WERI-Rb-1 (cell line): Measurements from ENCODE around the gene ZNF503.

ENCODE experiments used
- DNase-seq: peaks from one replicate; pipeline ENCODE4 v3.0.0-alpha.2; 2020
- H3K27ac ChIP-seq: fragments of 250-450 bp; sonication (Bioruptor Pico); 2 replicates; pipeline ENCODE4 v1.5.1; 2020; ENCODE audit warnings: mild to moderate bottlenecking, moderate library complexity
- H3K27me3 ChIP-seq: fragments of 250-450 bp; sonication (Bioruptor Pico); 2 replicates; pipeline ENCODE4 v1.5.1; 2021; ENCODE audit warnings: mild to moderate bottlenecking, low read depth, moderate library complexity; ENCODE audit not compliant: insufficient read depth, severe bottlenecking
- H3K36me3 ChIP-seq: fragments of 250-450 bp; sonication (Bioruptor Pico); 2 replicates; pipeline ENCODE4 v1.5.1; 2020; ENCODE audit warnings: mild to moderate bottlenecking, moderate library complexity
- H3K4me3 ChIP-seq: 2 replicates; pipeline ENCODE4 v1.5.1; 2011; ENCODE audit warnings: low read depth, mild to moderate bottlenecking, control low read depth, low read length
- H3K9me3 ChIP-seq: fragments of 250-450 bp; sonication (Bioruptor Pico); 2 replicates; pipeline ENCODE4 v1.5.1; 2021; ENCODE audit warnings: mild to moderate bottlenecking, moderate library complexity; ENCODE audit not compliant: severe bottlenecking
- CTCF ChIP-seq: IDR thresholded peaks from 2 replicates; pipeline ENCODE4 v1.5.1; 2011; ENCODE audit warnings: low read depth, mild to moderate bottlenecking, control low read depth, inconsistent platforms, low read length

The ZNF503 gene

DNA sequence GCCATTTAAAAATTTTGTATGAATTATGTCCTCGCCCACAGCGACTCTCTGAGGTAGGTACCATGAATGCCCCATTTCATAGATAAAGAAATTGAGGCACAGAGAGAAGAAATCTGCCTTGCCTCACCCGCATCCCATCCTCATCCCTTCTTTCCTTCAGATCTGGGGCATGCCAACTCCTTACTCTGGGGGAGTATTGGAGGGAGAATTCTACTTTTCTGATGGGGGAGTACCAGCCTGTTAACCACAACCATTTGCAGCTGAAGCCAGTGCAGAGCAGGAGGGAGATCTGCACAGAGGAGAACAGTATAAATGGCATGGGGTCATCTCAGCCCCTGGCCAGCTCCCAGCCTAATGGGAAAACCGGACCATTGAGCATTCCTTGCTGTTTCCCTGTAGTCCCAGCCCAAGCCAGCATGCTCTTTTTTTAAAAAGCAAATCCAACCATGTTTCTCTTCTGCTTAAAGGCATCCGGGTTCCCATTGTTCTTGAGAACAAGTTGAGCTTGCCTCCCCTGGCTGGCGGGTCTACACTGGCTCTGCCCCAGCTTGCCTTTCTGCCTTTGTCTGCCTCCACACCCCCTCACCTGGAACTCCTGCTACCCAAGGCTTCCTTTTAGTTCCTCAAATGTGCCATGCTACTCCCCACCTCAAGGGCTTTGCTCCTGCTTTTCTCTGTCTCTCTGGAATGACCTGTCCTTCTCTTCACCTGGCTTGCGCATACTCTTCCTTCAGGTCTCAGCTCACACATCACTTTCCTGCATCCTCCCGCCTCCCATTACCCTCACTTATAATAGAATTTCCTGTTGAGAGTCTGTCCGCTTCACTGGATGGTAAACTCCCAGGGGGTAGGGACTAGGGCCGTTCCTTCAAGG lies 8.8 kb upstream of the ZNF503 start:
- H3K9me3 ChIP-seq, result no peaks in the 10 kb centered on the region
- no peak for DNase-seq
- H3K27me3 ChIP-seq, result no peaks in the 10 kb centered on the region
- no peak overlapping the region for H3K4me3 ChIP-seq
- no peak for TF ChIP-seq CTCF
- H3K36me3 ChIP-seq, result no peaks in the 10 kb centered on the region
- H3K27ac ChIP-seq, result no peak overlapping the region

DNA sequence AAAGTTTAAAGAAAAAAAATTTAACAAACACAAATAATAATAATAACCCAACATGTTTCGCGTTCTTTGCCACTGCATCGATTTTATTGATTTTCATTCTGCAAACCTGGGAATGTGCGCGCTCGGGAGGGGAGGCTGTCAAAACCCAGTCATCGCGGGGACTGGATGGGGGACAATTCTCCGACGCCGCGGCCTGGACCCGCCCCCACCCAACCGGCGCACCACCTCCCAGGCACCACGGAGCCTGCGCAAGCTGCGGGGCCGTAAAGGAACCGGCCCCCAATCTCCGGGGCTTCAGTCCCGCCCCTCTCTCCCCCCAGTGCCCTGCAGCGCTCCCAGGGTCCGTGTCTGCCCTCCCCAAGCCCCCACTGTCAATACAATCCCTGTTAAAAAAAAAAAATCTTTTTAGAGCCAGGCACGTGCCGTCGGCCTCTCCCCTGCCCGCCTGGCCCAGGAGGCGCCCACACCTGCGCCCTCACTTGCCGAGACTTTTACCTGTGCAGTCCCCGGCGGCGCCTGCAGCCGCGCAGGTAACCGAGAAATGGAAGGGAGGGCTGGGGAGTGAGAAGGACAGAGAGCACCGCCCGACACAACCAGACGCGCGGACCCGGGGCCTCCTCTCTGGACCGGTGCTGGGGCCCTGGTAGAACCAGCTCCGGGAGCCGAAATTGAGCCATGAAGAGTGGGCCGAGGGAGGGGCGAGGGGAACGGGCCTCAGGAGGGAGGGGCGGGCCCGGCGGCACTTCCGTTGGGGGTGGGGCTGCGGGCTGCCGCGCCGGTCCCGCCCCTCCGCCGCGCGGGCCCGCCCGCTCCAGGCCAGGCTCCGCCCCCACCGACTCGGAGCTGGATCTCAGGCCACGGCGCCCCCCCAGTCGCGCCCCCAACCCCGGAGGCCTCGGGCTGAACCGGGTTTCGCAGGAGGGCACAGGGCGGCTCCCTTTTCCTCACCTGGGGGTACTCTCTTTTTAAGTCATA lies 7.6 kb upstream of the ZNF503 start:
- Histone ChIP-seq H3K36me3 (no peaks in the 10 kb centered on the region), H3K27ac (peak overlapping the region; percentile 70), H3K4me3 (peak overlapping the region; percentile 84), H3K27me3 (no peaks in the 10 kb centered on the region), H3K9me3 (no peaks in the 10 kb centered on the region)
- DNase-seq, result peak; percentile 76
- TF ChIP-seq CTCF, result no peak

DNA sequence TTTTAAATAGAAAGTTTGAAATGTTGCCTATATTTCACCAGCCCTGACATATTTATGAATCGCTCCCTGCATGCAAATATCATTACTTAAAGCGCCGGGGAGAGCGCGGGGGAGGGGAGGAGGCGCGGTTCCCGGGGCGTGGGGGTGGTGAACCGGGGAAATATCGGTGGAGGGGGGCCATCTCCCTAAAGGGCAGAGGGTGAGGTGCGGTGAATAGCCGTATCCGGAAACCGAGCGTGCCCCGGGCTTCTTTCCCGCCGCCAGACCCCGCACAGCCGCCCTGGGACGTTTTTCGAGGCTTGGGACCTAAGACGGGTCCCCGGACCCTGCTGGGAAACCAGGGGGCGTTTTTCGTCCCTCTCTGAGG lies 6.9 kb upstream of the ZNF503 start:
- Histone ChIP-seq H3K4me3 (peak overlapping the region; percentile 84), H3K36me3 (no peaks in the 10 kb centered on the region), H3K27ac (peak overlapping the region; percentile 70), H3K9me3 (no peaks in the 10 kb centered on the region), H3K27me3 (no peaks in the 10 kb centered on the region)
- no peak for DNase-seq
- TF ChIP-seq CTCF, result no peak

- Histone ChIP-seq H3K4me3 (no peak overlapping the region), H3K36me3 (no peaks in the 10 kb centered on the region), H3K27ac (no peak overlapping the region), H3K27me3 (no peaks in the 10 kb centered on the region), H3K9me3 (no peaks in the 10 kb centered on the region)
- no peak for TF ChIP-seq CTCF
- DNase-seq, result no peak
Observed at GRCh38 chr10:75407713-75408508, 6.3 kb upstream of the ZNF503 start.

- H3K27me3 ChIP-seq, result no peaks in the 10 kb centered on the region
- no peaks in the 10 kb centered on the region for H3K36me3 ChIP-seq
- H3K9me3 ChIP-seq, result no peaks in the 10 kb centered on the region
- DNase-seq, result no peak
- H3K27ac ChIP-seq, result no peak overlapping the region
- no peak overlapping the region for H3K4me3 ChIP-seq
- no peak for TF ChIP-seq CTCF
Observed at GRCh38 chr10:75407224-75407712, 5.7 kb upstream of the ZNF503 start.
